Cerebellar nuclear complex (tissue), 1 donor: ENCODE results near the gene PLXND1.
"Not testable (repeated sequence)": the region's sequence is repeated elsewhere in the genome, so short reads cannot be mapped to it uniquely, and the experiment has no call there.

Experiments used
- DNase-seq, 2 experiments: peaks; one replicate each; lab custom pipeline; 2025; lab: John Stamatoyannopoulos, UW

The PLXND1 gene

GRCh38 chr3:129614927-129615363 is 8.5 kb upstream of the PLXND1 start:
- no peak for DNase-seq

- DNase-seq = no peak
These were observed 8.0 kb upstream of the PLXND1 start for GRCh38 chr3:129614435-129614834.

GRCh38 chr3:129613367-129613740 is 6.9 kb upstream of the PLXND1 start:
- no peak for DNase-seq

DNA sequence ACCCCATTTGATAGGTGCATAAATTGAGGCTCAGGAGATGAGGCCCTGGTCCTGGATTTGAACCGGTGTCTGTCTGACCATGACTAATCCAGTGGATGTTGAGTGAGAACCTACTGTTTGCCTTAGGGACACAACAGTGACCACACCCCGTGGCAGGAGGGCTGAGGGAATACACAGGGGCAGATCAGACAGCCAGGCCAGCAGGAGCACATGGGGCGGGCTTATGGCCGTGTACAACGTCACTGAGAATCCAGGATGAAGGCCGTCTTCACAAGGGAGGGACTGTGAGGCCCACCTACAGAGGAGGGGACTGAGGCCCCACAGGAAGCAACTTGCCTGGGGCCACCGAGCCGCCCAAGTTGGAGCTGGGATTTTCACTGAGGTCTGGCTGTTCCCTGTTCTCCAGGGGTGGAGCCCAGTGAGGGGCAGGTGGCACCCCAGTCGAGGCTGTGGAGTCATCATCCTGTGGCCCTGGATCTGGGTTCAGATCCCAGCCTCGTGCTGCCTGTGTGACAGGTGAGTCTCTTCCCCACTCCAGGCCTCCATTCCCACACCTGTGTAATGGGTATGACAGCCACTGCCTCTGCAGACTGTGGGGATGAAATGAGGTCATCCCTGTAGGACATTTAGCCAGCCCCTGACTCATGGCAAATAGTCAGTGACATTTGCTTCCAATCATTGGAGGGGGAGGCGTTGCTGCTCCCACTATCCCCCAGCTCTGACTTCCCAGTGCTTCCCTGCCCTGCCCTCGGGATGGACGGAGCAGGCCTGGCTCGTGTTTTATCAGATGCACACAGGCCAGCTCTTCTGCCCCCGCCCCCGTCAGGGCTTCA is 6.3 kb upstream of the PLXND1 start:
- DNase-seq = no peak

GRCh38 chr3:129611812-129612533 is 5.5 kb upstream of the PLXND1 start:
- no peak for DNase-seq

- no peak for DNase-seq
These were observed 4.9 kb upstream of the PLXND1 start for GRCh38 chr3:129611446-129611800.

GRCh38 chr3:129610794-129611445 is 4.4 kb upstream of the PLXND1 start:
- not testable (repeated sequence) for DNase-seq

DNA sequence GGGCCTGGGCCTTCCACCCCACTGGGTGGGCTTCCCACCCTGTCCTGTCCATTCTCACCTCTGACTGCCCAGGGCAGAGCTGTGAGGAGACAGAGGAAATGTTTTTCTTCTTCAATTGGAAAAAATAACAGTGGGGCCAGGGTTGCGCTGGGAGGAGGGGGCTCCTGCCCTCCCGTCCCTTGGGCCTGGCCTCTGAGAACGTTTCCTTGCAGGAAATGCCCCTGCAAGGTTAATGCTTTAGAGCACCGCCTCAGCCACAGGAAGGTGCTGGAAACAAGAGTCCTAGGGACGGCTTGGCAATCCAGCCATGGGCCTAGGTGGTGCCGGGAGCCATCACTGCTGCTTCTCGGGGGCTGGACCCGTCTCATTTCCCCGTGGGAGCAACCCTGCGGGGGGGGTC is 3.8 kb upstream of the PLXND1 start:
- no peak for DNase-seq

DNA sequence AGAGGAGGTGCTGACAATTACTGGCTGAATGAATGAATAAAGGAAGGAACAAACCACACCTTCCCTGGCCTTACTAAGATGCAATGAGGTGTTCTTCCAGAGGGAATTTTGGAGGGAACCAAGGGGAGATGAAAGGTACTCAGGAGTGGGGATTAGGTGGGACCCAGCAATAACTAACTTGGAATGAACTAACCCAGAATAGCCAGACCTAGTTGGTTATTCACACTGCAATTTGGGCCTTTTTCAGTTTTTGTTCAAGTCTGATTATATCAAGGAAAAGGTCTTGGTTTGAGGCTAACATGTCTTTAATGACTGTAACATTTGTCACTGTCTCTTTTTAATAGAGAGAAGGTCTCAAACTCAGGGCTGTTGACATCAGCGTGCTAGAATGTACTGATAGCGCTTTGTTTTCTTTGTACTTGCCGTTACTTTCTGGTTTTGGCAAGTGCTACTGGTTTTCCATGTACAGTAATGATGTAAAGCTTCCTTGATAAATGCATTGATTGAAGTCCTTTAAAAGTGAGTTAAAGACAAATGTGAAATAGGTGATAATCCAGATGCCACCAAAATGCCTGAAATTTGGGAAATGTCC is 3.2 kb upstream of the PLXND1 start:
- no peak for DNase-seq

DNA sequence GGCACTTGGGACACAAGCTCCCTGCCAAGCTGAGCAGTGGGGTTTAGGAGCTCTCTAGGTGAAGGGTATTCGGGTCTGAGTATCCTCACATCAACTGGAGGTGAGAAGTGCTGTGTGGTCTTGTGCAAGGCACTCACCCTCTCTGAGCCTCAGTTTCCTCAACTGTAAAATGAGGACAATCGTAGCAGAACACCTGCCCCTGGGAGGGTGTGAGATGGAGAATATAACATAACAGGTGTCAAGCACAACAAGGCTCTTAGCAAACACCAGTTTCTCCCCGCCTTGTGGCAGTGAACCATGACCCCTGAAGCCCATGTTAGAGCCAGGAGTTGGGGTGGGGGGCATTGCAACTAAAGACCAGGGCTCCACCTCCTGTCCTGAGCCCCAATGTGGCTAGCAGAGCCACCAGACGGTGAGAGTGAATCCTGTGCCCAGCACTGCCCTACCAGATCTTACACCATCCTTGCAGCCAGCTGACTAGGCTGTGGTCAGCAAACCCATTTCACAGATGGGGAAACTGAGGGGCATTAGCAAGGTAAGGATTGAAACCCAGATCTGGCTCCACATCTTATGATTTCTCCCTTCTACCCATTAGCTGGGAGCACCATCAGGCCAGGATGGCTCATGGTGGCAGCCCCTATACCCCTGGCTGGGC is 2.6 kb upstream of the PLXND1 start:
- no peak for DNase-seq

DNA sequence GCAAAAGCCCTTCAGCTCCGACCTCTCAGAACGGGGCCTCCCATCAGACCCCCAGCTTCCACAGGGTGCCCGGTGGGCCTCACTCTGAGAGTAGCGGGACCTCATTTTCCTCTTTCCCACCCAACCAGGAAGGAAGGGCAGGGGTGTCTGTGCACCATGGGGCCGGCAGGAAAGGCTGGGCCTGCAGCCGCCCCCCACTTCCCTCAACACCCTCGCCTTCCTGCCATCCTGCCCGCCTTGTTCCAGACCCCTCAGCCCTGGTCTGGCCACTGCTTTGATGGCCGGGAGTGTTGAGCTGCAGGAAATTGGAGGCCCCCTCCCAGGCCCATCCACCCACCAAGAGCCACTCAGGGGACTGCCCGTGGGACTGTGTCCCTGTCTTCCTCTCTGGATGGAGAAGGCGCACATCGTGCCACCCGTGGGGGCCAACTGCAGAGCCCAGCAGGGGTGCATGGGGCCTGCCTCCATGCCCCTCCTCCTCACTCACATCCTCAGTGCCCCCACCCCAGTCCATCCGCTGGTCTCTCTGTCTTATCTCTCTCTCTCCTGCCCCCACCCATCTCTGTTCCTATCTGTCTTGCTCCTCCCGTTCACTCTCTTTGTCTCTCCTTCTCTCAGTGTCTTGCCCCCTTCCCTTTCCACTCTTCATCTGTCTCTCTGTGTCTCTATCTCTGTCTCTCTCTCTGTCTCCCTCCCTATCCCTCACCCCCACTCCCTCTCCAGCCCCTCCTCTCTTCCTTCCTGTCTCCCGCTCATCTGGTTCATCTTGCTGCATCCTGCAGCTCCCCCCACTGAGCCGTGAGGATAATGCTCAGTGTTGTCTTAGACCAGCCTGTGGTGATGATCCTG is 1.8 kb upstream of the PLXND1 start:
- no peak for DNase-seq

- DNase-seq = no peak
These were observed 1.1 kb upstream of the PLXND1 start for GRCh38 chr3:129607391-129608068.

DNA sequence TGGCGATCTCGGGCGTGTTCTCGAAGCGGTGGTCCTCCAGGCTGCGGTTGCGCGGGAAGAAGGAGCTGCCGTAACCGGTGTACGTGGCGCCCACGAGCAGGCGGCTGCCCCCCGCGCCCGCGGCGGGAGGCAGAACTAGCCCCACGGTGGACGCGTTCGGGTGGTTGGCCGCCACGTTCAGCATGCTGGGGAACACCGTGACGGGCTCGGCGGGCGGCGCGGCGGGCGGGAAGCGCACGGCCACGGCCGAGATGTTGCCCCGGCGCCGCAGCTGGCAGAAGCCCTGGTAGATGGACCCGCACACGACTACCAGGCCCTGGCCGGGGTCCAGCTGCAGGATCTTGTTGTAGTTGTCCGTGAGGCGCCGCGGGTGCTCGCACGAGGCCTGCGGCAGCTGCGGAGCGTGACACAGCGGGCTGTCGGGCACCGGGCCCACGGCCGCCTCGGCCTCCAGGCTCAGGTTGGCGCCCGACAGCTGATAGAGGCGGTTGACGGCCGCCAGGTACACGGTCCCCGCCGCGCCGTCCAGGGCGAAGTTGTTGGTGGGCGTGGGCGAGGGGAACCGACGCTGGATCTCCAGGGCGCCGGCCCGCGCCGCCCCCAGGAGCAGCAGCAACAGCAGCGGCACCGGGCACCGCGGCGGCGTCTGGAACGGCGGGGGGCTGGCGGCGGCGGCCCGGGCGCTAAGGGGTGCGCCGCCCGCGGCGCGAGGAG is 397 bp downstream of the PLXND1 start:
- DNase-seq = no peak

DNA sequence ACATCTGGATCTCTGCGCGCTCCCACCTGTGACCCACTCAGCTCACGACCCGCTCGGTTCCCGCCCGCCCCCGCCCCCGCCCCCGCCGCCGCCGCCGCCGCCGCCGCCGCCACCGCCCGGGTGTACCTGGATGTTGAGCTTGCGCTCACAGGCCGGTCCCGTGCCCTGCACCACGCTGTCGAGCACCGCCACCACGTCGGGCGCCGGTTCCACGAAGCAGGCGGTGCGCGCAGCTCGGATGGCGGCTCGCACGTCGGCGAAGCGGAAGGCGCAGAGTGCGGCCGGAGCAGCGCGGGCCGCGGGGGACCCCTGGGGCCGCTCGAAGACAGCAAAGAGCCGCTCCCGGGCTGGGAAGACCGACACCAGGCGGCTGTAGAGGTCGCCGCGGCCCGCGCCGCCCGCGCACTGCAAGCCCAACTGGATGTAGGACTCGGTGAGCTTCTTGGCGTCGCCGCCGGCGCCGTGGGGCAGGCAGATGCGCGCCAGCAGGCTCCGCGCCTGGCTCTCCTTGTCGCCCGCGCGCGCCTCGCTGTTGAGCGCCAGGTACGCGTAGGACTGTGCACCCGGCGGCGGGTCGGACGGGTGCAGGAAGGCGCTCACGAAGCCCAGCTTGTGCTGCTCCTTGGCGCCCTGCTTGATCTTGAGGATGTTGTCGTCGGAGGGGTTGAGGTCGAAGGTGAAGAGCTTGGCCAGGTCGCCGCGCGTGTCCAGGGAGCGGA is 1.1 kb downstream of the PLXND1 start:
- no peak for DNase-seq

DNA sequence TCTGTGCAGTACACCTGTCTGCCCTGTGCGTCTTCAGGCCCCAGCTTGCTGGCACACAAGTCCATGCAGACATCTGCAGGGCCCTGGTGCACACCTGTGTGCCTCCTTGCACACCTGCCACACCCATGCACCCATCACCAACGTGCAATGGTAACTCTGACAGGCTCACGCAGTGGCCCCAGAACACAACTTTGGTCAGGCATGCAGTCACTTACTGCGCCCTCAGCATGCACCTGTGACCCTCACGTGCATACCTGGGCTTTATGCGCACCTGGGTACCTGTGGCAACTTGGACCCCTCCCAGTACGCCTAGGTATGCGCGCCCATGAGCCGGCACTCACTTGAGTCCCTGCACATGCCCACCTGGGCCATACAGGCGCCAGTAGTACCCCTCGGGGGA is 1.7 kb downstream of the PLXND1 start:
- no peak for DNase-seq

DNA sequence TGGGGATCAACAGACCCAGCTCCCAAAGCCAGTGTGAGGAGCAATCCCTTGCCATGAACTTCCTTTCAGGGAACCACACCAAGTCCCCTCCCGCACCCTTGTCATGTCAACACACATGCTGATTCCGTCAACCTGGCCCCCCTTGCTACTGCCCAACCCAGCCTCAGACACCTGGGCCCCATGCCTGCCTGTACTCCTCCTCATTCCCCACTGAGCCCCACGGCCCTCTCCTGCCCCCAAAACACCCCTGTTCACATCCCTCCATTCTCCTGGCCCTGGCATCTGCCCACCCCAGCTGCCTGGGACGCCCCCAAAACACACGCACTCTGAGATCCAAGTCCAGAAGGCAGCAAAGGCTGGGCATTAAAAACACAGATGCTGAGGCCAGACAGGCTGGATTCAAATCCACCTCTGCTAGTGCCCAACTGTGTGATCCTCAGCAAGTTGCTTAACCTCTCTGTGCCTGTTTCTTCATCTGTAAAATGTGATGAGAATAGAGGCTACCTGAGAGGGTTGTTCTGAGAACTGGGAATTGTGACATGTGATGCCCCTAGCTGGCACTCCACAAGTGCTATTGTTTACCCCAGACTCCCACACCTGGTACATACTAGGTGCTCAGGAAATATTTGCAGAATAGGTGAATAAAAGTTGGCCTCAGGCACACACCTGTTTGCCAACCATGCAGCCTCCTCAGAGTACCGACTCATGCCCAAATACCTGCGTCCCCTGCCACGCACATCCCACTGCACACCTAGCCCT is 2.3 kb downstream of the PLXND1 start:
- DNase-seq = no peak

- no peak for DNase-seq
These were observed 2.9 kb downstream of the PLXND1 start for GRCh38 chr3:129603561-129603942.

DNA sequence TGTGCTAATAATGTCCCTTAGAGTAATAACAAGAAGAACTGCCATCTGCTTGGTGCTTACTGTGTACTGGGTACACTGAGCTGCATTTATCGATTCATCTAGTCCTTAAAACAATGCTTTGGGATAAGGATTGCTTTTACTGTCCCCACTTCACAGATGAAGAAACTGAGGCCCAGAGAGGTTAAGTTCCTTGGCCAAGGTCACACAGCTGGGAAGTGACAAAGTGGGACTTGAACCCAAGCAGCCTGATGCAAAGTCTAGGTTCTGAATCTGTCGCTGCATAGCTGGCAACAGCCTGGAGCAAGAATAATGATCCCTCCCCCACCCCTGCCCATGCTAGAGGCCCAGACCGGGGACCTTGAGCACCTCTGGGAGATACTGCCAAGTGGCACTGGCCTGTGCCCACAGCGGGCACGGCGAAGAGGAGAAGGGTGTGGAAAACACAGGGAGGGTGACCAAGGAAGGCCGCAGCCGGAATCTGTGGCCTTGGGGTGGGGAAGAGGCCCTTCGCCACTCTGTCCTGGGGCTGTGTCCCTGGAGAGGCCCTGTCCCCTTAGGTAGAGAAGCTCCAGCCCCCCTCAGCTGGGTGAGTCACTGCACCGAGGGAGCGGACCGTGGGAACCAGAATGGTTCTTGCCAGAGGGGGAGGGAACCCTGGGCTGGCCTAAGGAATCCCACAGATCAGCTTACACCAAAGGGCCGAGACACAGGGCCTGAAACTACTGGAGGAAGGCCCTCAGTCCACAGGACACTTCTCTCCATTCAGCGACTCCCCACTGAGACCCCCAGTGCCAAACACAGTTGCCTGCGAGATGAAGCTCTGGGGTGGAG is 3.5 kb downstream of the PLXND1 start:
- no peak for DNase-seq
